Measurements from ENCODE around the gene SP140.

DNA sequence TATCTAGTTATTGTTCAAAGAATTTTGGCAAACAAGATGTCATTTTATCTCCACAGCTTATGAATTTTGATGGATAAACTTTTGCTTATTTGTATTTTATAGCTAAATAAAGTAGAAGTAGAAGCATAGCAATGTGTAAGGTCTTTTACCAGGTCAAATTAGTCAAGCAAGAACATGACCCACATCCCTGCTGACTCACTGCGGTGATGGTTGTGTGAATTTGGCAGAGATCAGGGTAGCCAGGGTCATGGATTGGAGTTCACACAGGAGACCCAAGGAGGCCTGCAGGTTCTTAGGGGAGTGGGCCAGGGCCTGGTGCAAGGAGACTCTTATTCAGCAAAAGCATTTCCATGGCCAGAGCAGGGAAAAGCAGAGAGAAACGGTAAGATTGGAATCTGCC lies 18.7 kb downstream of the SP140 start:
- TF ChIP-seq POLR2A (IDR thresholded peaks at IDR 0.05; ENCODE audit: borderline replicate concordance, extremely low read depth, insufficient read depth, insufficient read length) (no peak), CTCF (IDR thresholded peaks at IDR 0.05 in 2 of 3, conservative IDR thresholded peaks at IDR 0.05 in 1 of 3; ENCODE audit: borderline replicate concordance in 1 of 3, insufficient read depth in 1 of 3, low read depth in 2 of 3, low read length in 2 of 3) (no peak), SP1 (IDR thresholded peaks at IDR 0.05; ENCODE audit: low read depth) (no peak), SIN3A (IDR thresholded peaks at IDR 0.05; ENCODE audit: low read depth) (no peak), MAX (IDR thresholded peaks at IDR 0.05) (no peak), EZH2 (IDR thresholded peaks at IDR 0.05) (no peak), REST (IDR thresholded peaks at IDR 0.05; ENCODE audit: low read depth) (no peak), FOSL1 (IDR thresholded peaks at IDR 0.05; ENCODE audit: low read depth) (no peak), RAD21 (IDR thresholded peaks at IDR 0.05; ENCODE audit: low read depth) (no peak), POLR2AphosphoS5 (IDR thresholded peaks at IDR 0.05; ENCODE audit: low read depth, low read length) (no peak), ZBTB33 (IDR thresholded peaks at IDR 0.05; ENCODE audit: extremely low read depth, insufficient replicate concordance, low read length) (no peak)
- TF ChIP-seq, protein P1, sequence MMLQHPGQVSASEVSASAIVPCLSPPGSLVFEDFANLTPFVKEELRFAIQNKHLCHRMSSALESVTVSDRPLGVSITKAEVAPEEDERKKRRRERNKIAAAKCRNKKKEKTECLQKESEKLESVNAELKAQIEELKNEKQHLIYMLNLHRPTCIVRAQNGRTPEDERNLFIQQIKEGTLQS (IDR thresholded peaks at IDR 0.05) = no peak
